A549 (cell line): ENCODE data around the gene C7orf57. TPM values are rescaled to one million over a fixed set of nuclear protein-coding genes. Genes with fewer than 3 reads are reported as not detected.

Experiments used
- ATAC-seq, 2 experiments: fragments of 200-7000 bp in 1 of 2; fragments of >200 bp in 1 of 2; cut with Nextera tagmentation in 1 of 2; cut with Tn5 transposase in 1 of 2; 3 replicates each; pipeline versions ENCODE4 v1.8.0 to v1.9.1; 2018 to 2020; ENCODE audit warnings: mild to moderate bottlenecking in 1 of 2, moderate library complexity in 1 of 2
- CTCF ChIA-PET: fragments of 300-600 bp; sonication (Branson Sonifier 250); formaldehyde crosslinking; extraction: SDS; loops from one replicate; lab custom pipeline; 2021; ENCODE audit warnings: antibody characterized with exemption, inconsistent platforms; lab: Yijun Ruan, JAX
- POLR2A ChIA-PET: fragments of 350-600 bp; formaldehyde crosslinking; extraction: SDS; loops from one replicate; lab custom pipeline; 2021; ENCODE audit warnings: antibody characterized with exemption, inconsistent platforms; lab: Yijun Ruan, JAX
- DNase-seq, 2 experiments: peaks; one replicate each; pipeline versions ENCODE4 v3.0.0 to v3.0.0-alpha.2; 2011 to 2016; ENCODE audit warnings: low read depth in 1 of 2, low spot score in 1 of 2
- FAIRE-seq: peaks from 2 replicates; lab custom pipeline; 2011; peaks lifted over from hg19 to GRCh38; lab: Jason Lieb, UNC
- H3K27ac ChIP-seq, 2 experiments: fragments of >200 bp; sonication (Bioruptor Twin); formaldehyde crosslinking; 3 replicates each; pipeline ENCODE4 v1.5.1; 2016 to 2017
- H3K4me1 ChIP-seq: fragments of >200 bp; sonication (Bioruptor Twin); formaldehyde crosslinking; 3 replicates; pipeline ENCODE4 v1.6.1; 2016
- H3K4me2 ChIP-seq: fragments of >200 bp; sonication (Bioruptor Twin); formaldehyde crosslinking; 3 replicates; pipeline ENCODE4 v1.6.1; 2016
- H3K4me3 ChIP-seq: fragments of >200 bp; sonication (Bioruptor Twin); formaldehyde crosslinking; 3 replicates; pipeline ENCODE4 v1.5.1; 2016
- H3K9me3 ChIP-seq: fragments of >200 bp; sonication (Bioruptor Twin); formaldehyde crosslinking; 3 replicates; pipeline ENCODE4 v1.6.1; 2016
- BCL3 ChIP-seq: fragments of >200 bp; sonication (Bioruptor Twin); formaldehyde crosslinking; IDR thresholded peaks from 3 replicates; pipeline ENCODE4 v1.6.1; 2016
- BHLHE40 ChIP-seq: IDR thresholded peaks from 2 replicates; pipeline ENCODE4 v1.6.1; 2012; ENCODE audit warnings: low read depth, low read length, inconsistent platforms
- CBX8 ChIP-seq: fragments of 200-600 bp; sonication (generic); IDR thresholded peaks from 2 replicates; pipeline ENCODE4 v1.6.1; 2016
- CEBPB ChIP-seq, 2 experiments: fragments of >200 bp in 1 of 2; sonication (Bioruptor Twin) in 1 of 2; formaldehyde crosslinking in 1 of 2; IDR thresholded peaks; 2 replicates each; pipeline ENCODE4 v1.6.1; 2012 to 2016
- CHD2 ChIP-seq: fragments of 150-350 bp; IDR thresholded peaks from 2 replicates; pipeline ENCODE4 v1.6.1; 2014; ENCODE audit warnings: low read length; ENCODE audit not compliant: partially characterized antibody
- ESRRA ChIP-seq: fragments of 150-350 bp; IDR thresholded peaks from 2 replicates; pipeline ENCODE4 v1.6.1; 2014; ENCODE audit warnings: mild to moderate bottlenecking, low read length, borderline replicate concordance
- FOSB ChIP-seq: fragments of 250-450 bp; sonication (Bioruptor Pico); IDR thresholded peaks from 2 replicates; pipeline ENCODE4 v1.5.0; 2020; ENCODE audit warnings: mild to moderate bottlenecking, moderate library complexity
- FOXS1 ChIP-seq: fragments of 250-450 bp; sonication (Bioruptor Pico); IDR thresholded peaks from 2 replicates; pipeline ENCODE4 v1.5.0; 2020; ENCODE audit warnings: mild to moderate bottlenecking, moderate library complexity
- JUN ChIP-seq, 2 experiments: fragments of >200 bp; sonication (Bioruptor Twin); formaldehyde crosslinking; IDR thresholded peaks; 2 replicates in 1 of 2; 3 replicates in 1 of 2; pipeline ENCODE4 v1.6.1; 2016 to 2017
- JUNB ChIP-seq: fragments of >200 bp; sonication (Bioruptor Twin); formaldehyde crosslinking; IDR thresholded peaks from 2 replicates; pipeline ENCODE4 v1.6.1; 2016
- KDM1A ChIP-seq: fragments of 200-600 bp; sonication (generic); IDR thresholded peaks from 2 replicates; pipeline ENCODE4 v1.6.1; 2016; ENCODE audit warnings: low read depth, mild to moderate bottlenecking
- KDM5A ChIP-seq: fragments of 200-600 bp; sonication (generic); IDR thresholded peaks from 2 replicates; pipeline ENCODE4 v1.6.1; 2016; ENCODE audit warnings: antibody characterized with exemption, mild to moderate bottlenecking
- MAFK ChIP-seq: fragments of 450-650 bp; IDR thresholded peaks from 2 replicates; pipeline ENCODE4 v1.6.1; 2014; ENCODE audit not compliant: partially characterized antibody
- MAX ChIP-seq: IDR thresholded peaks from 2 replicates; pipeline ENCODE4 v1.6.1; 2012
- MYC ChIP-seq: IDR thresholded peaks from 2 replicates; pipeline ENCODE4 v1.6.1; 2012; ENCODE audit warnings: mild to moderate bottlenecking, inconsistent platforms, low read length, improper control_type of control experiment, borderline replicate concordance
- POLR2A ChIP-seq: IDR thresholded peaks from 2 replicates; pipeline ENCODE4 v1.6.1; 2012; ENCODE audit warnings: mild to moderate bottlenecking, low read length
- POLR2AphosphoS2 ChIP-seq: conservative IDR thresholded peaks from 2 replicates; pipeline ENCODE4 v1.6.1; 2012; ENCODE audit warnings: low read length, improper control_type of control experiment, inconsistent platforms
- RAD21 ChIP-seq, 2 experiments: fragments of >200 bp in 1 of 2; sonication (Bioruptor Twin) in 1 of 2; formaldehyde crosslinking in 1 of 2; IDR thresholded peaks in 1 of 2; conservative IDR thresholded peaks in 1 of 2; 2 replicates in 1 of 2; 3 replicates in 1 of 2; pipeline ENCODE4 v1.6.1; 2012 to 2018; ENCODE audit warnings: inconsistent platforms in 1 of 2
- RARB ChIP-seq: fragments of 250-450 bp; sonication (Bioruptor Pico); IDR thresholded peaks from 2 replicates; pipeline ENCODE4 v1.8.0; 2021; ENCODE audit warnings: mild to moderate bottlenecking, moderate library complexity
- RCOR1 ChIP-seq: fragments of 150-350 bp; IDR thresholded peaks from 2 replicates; pipeline ENCODE4 v1.6.1; 2014; ENCODE audit warnings: antibody characterized with exemption, low read length, low read depth
- RFX5 ChIP-seq: fragments of 450-650 bp; IDR thresholded peaks from 2 replicates; pipeline ENCODE4 v1.7.1; 2014; ENCODE audit warnings: antibody characterized with exemption, mild to moderate bottlenecking, moderate library complexity
- RNF2 ChIP-seq: fragments of 200-600 bp; sonication (generic); IDR thresholded peaks from 2 replicates; pipeline ENCODE4 v1.6.1; 2016; ENCODE audit warnings: low read depth, mild to moderate bottlenecking, antibody characterized with exemption, moderate library complexity, borderline replicate concordance
- SREBF2 ChIP-seq: fragments of 450-650 bp; IDR thresholded peaks from 2 replicates; pipeline ENCODE4 v1.6.1; 2014; ENCODE audit warnings: mild to moderate bottlenecking, moderate library complexity
- TP53 ChIP-seq: fragments of 250-450 bp; sonication (Bioruptor Pico); IDR thresholded peaks from 2 replicates; pipeline ENCODE4 v1.5.0; 2021; ENCODE audit warnings: mild to moderate bottlenecking, moderate library complexity
- ZFP36 ChIP-seq: fragments of 450-650 bp; IDR thresholded peaks from 2 replicates; pipeline ENCODE4 v1.6.1; 2014; ENCODE audit warnings: borderline replicate concordance; ENCODE audit not compliant: partially characterized antibody
- ZNF302 ChIP-seq: fragments of 250-450 bp; sonication (Bioruptor Pico); IDR thresholded peaks from 2 replicates; pipeline ENCODE4 v1.9.0; 2021; ENCODE audit warnings: inconsistent platforms, mild to moderate bottlenecking, moderate library complexity
- WGBS: methylation state at CpG from one replicate; pipeline ENCODE4 v1.1.6; 2017; ENCODE audit errors: missing lambda C conversion rate; 5-methylcytosine and 5-hydroxymethylcytosine counted together
- polyA plus RNA-seq, 4 experiments: library from polyadenylated mRNA; depleted of rRNA in 3 of 4; stranded (reverse); fragments of >200 nt; fragmentation: RNase III in 1 of 4; extraction: RNeasy Plus Mini Kit Qiagen cat#74134 plus additional on column Dnase treatment in 1 of 4; gene quantifications; 2 replicates in 3 of 4; 3 replicates in 1 of 4; pipeline ENCODE4 v1.2.3, GENCODE V29; 2011 to 2017
- TF ChIP-seq, protein P1 (sequence below): fragments of 150-350 bp; IDR thresholded peaks from 2 replicates; pipeline ENCODE4 v1.6.1; 2014; ENCODE audit warnings: low read depth, mild to moderate bottlenecking, low read length
- TF ChIP-seq, protein P2 (sequence below): fragments of 450-650 bp; IDR thresholded peaks from 2 replicates; pipeline ENCODE4 v1.6.1; 2014; ENCODE audit warnings: antibody characterized with exemption
- TF ChIP-seq, protein P3 (sequence below): fragments of 250-450 bp; sonication (Bioruptor Pico); IDR thresholded peaks from 2 replicates; pipeline ENCODE4 v1.5.0; 2021; ENCODE audit warnings: mild to moderate bottlenecking, moderate library complexity, borderline replicate concordance

C7orf57 gene
- polyA plus RNA-seq, 2 of the 4 experiments (the other 2 are of a cell fraction): 0.05 to 0.09 TPM

- TF ChIP-seq JUN (IDR thresholded peaks at IDR 0.05) (no peak), BHLHE40 (no peak), RARB (CRISPR knock-in tag) (no peak), MAX (no peak), FOXS1 (CRISPR knock-in tag) (no peak), MYC (no peak), ESRRA (no peak), BCL3 (no peak), TP53 (no peak), ZNF302 (CRISPR knock-in tag) (no peak), POLR2A (no peak), MAFK (no peak), FOSB (CRISPR knock-in tag) (no peak), RFX5 (no peak), RAD21 (conservative IDR thresholded peaks at IDR 0.05 in 1 of 2, IDR thresholded peaks at IDR 0.05 in 1 of 2) (no peak), POLR2AphosphoS2 (no peak), ZFP36 (no peak)
- TF ChIP-seq, protein P1, sequence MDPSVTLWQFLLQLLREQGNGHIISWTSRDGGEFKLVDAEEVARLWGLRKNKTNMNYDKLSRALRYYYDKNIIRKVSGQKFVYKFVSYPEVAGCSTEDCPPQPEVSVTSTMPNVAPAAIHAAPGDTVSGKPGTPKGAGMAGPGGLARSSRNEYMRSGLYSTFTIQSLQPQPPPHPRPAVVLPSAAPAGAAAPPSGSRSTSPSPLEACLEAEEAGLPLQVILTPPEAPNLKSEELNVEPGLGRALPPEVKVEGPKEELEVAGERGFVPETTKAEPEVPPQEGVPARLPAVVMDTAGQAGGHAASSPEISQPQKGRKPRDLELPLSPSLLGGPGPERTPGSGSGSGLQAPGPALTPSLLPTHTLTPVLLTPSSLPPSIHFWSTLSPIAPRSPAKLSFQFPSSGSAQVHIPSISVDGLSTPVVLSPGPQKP: no peak
- TF ChIP-seq, protein P2, sequence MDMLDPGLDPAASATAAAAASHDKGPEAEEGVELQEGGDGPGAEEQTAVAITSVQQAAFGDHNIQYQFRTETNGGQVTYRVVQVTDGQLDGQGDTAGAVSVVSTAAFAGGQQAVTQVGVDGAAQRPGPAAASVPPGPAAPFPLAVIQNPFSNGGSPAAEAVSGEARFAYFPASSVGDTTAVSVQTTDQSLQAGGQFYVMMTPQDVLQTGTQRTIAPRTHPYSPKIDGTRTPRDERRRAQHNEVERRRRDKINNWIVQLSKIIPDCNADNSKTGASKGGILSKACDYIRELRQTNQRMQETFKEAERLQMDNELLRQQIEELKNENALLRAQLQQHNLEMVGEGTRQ: no peak
- 0 out of 3 replicates have a peak, but pooled peaks cover 5% of the 10 kb centered on the region for H3K9me3 ChIP-seq
- WGBS: 80% methylated on average over 2 of the region's 2 CpGs
- H3K27ac ChIP-seq: no peak overlapping the region
- DNase-seq: no peak
- no peak overlapping the region for H3K4me3 ChIP-seq
- ATAC-seq: no peak
- FAIRE-seq: no peak
- POLR2A ChIA-PET: no interaction called here
- CTCF ChIA-PET: interaction anchor here (1.8 to 2.2 kb wide), 2 partner anchors 12 to 106 kb away, joined by 5 to 6 read pairs; no protein-coding TSS in a partner anchor
- H3K4me2 ChIP-seq: no peak overlapping the region
- peaks cover 4% of the 10 kb centered on the region; the same call in 2 of the 3 replicates for H3K4me1 ChIP-seq
Measured at GRCh38 chr7:48004032-48004431, 31.3 kb upstream of the C7orf57 start.

- peaks cover 4% of the 10 kb centered on the region; the same call in 2 of the 3 replicates for H3K4me1 ChIP-seq
- ChIA-PET CTCF (interaction anchor here (1.8 to 2.2 kb wide), 2 partner anchors 13 to 105 kb away, joined by 5 to 6 read pairs; no protein-coding TSS in a partner anchor), POLR2A (no interaction called here)
- 0 out of 3 replicates have a peak, but pooled peaks cover 5% of the 10 kb centered on the region for H3K9me3 ChIP-seq
- no peak overlapping the region for H3K27ac ChIP-seq
- WGBS: 24% methylated on average over 5 of the region's 5 CpGs
- TF ChIP-seq CEBPB (IDR thresholded peaks at IDR 0.05) (no peak), KDM5A (no peak), BCL3 (no peak), KDM1A (no peak), CBX8 (no peak), RNF2 (no peak), SREBF2 (no peak), MAX (no peak), FOSB (CRISPR knock-in tag) (no peak), FOXS1 (CRISPR knock-in tag) (no peak), RCOR1 (no peak), CHD2 (no peak), JUNB (no peak)
- TF ChIP-seq, protein P3, sequence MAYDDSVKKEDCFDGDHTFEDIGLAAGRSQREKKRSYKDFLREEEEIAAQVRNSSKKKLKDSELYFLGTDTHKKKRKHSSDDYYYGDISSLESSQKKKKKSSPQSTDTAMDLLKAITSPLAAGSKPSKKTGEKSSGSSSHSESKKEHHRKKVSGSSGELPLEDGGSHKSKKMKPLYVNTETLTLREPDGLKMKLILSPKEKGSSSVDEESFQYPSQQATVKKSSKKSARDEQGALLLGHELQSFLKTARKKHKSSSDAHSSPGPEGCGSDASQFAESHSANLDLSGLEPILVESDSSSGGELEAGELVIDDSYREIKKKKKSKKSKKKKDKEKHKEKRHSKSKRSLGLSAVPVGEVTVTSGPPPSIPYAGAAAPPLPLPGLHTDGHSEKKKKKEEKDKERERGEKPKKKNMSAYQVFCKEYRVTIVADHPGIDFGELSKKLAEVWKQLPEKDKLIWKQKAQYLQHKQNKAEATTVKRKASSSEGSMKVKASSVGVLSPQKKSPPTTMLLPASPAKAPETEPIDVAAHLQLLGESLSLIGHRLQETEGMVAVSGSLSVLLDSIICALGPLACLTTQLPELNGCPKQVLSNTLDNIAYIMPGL (CRISPR knock-in tag): no peak
- TF ChIP-seq, protein P1: no peak
- no peak for FAIRE-seq
- H3K4me3 ChIP-seq: no peak overlapping the region
- ATAC-seq: no peak
- no peak for DNase-seq
- H3K4me2 ChIP-seq: no peak overlapping the region
Measured at GRCh38 chr7:48004638-48005037, 30.7 kb upstream of the C7orf57 start.
